Upper lobe of left lung (tissue), 6 donors: ENCODE measurements around the gene MKLN1. TPM values are rescaled to one million over a fixed set of nuclear protein-coding genes. Genes with fewer than 3 reads are reported as not detected.

Experiments
- ATAC-seq, 2 donors: fragments of 200-7000 bp; cut with Tn5 transposase; one replicate each; pipeline ENCODE4 v1.9.1; 2022; ENCODE audit warnings: mild to moderate bottlenecking in 2 of 2, moderate library complexity in 2 of 2; ENCODE audit not compliant: low FRiP score in 2 of 2
- DNase-seq, 2 donors: peaks; one replicate each; pipeline ENCODE4 v3.0.0-alpha.2; 2019 to 2020
- H3K27ac ChIP-seq, 4 donors: fragments of 200-600 bp; sonication (generic); one replicate each; pipeline ENCODE4 v1.5.1; 2016 to 2019
- H3K27me3 ChIP-seq, 4 donors: fragments of 200-600 bp; sonication (generic); one replicate each; pipeline ENCODE4 v1.5.1; 2017 to 2019
- H3K36me3 ChIP-seq, 4 donors: fragments of 200-600 bp; sonication (generic); one replicate each; pipeline ENCODE4 v1.5.1; 2016 to 2019
- H3K4me1 ChIP-seq, 4 donors: fragments of 200-600 bp; sonication (generic); one replicate each; pipeline ENCODE4 v1.5.1; 2018 to 2019
- H3K4me3 ChIP-seq, 4 donors: fragments of 200-600 bp; sonication (generic); one replicate each; pipeline ENCODE4 v1.5.1; 2017 to 2019; ENCODE audit warnings: mild to moderate bottlenecking in 2 of 4, moderate library complexity in 1 of 4
- H3K9me3 ChIP-seq, 4 donors: fragments of 200-600 bp; sonication (generic); one replicate each; pipeline ENCODE4 v1.5.1; 2018 to 2019
- CTCF ChIP-seq, 6 experiments: fragments of 450-650 bp in 4 of 6; fragments of 200-600 bp in 2 of 6; sonication (generic) in 2 of 6; IDR thresholded peaks; one replicate each; pipeline ENCODE4 v1.5.1; 2016 to 2019; ENCODE audit warnings: antibody characterized with exemption in 6 of 6
- EP300 ChIP-seq, 4 donors: sonication (generic); formaldehyde crosslinking; IDR thresholded peaks; one replicate each; pipeline ENCODE4 v1.5.1; 2017; ENCODE audit warnings: antibody characterized with exemption in 4 of 4, control low read depth in 2 of 4
- POLR2A ChIP-seq, 4 donors: fragments of 450-650 bp; IDR thresholded peaks; one replicate each; pipeline ENCODE4 v1.5.1; 2016 to 2017; ENCODE audit warnings: antibody characterized with exemption in 4 of 4, mild to moderate bottlenecking in 2 of 4
- POLR2AphosphoS5 ChIP-seq, 2 donors: sonication (generic); formaldehyde crosslinking; IDR thresholded peaks; one replicate each; pipeline ENCODE4 v1.5.1; 2017; ENCODE audit warnings: antibody characterized with exemption in 2 of 2
- WGBS, 2 donors: methylation state at CpG; one replicate each; pipeline ENCODE4 v1.1.5; 2017 to 2018; 5-methylcytosine and 5-hydroxymethylcytosine counted together
- total RNA-seq, 6 donors: library from RNA; depleted of rRNA in 4 of 6; stranded (reverse); fragments of >200 nt in 4 of 6; gene quantifications; one replicate each; pipeline versions ENCODE4 v1.1.0 to v1.2.1, GENCODE V29; 2016 to 2021
- donor health status: DM: no; HTN: no; CAD: no; lungs with moderate emphysema.
- donor health status: DM: no; HTN: yes; CAD: no; lungs with severe emphysema.

The MKLN1 gene
- total RNA-seq, 6 donors from 2014 or later, result 36.7 to 105 (median 44.5) TPM

- H3K4me3 ChIP-seq, result peak overlapping the region; percentile 78 to 88 (median 82)
- peak in 1 of 2 donors; percentile 54 for DNase-seq
- H3K36me3 ChIP-seq, result no peaks in the 10 kb centered on the region
- peaks cover 19 to 32% (median 22%) of the 10 kb centered on the region in 4 donors for H3K4me1 ChIP-seq
- H3K9me3 ChIP-seq, result no peaks in the 10 kb centered on the region
- TF ChIP-seq POLR2AphosphoS5 (IDR thresholded peaks at IDR 0.05) (peak; percentile 26 to 52), EP300 (IDR thresholded peaks at IDR 0.05) (no peak), CTCF (IDR thresholded peaks at IDR 0.05) (no peak), POLR2A (IDR thresholded peaks at IDR 0.05) (no peak)
- H3K27me3 ChIP-seq, result no peaks in the 10 kb centered on the region
- WGBS, 2 donors, result 1% methylated on average over 14 of the region's 14 CpGs
- peak overlapping the region; percentile 96 to 100 (median 100) for H3K27ac ChIP-seq
- peak; percentile 49 to 69 for ATAC-seq
Observed at GRCh38 chr7:131327049-131327625, 539 bp upstream of the MKLN1 start.

GRCh38 chr7:131328377-131329175 is 900 bp downstream of the MKLN1 start:
- peaks cover 0 to 8% (median 0%) of the 10 kb centered on the region in 4 donors for H3K36me3 ChIP-seq
- no peak for ATAC-seq
- peak overlapping the region; percentile 78 to 88 (median 82) for H3K4me3 ChIP-seq
- H3K27me3 ChIP-seq, result no peaks in the 10 kb centered on the region
- no peak for DNase-seq
- peak overlapping the region; percentile 96 to 100 (median 100) for H3K27ac ChIP-seq
- H3K4me1 ChIP-seq, result peaks cover 19 to 32% (median 23%) of the 10 kb centered on the region in 4 donors
- no peak for TF ChIP-seq CTCF (IDR thresholded peaks at IDR 0.05)
- TF ChIP-seq POLR2A (IDR thresholded peaks at IDR 0.05), result no peak
- TF ChIP-seq EP300 (IDR thresholded peaks at IDR 0.05), result no peak
- TF ChIP-seq POLR2AphosphoS5 (IDR thresholded peaks at IDR 0.05), result no peak
- whole genome bisulfite sequencing, 2 donors, result 3 to 5% methylated on average over 20 of the region's 20 CpGs
- no peaks in the 10 kb centered on the region for H3K9me3 ChIP-seq

- ATAC-seq, result no peak
- Histone ChIP-seq H3K4me3 (peak overlapping the region in 3 of 4 donors; percentile 78 to 88 (median 81)), H3K27ac (peak overlapping the region; percentile 96 to 100 (median 100))
Observed at GRCh38 chr7:131329176-131329570, 1.5 kb downstream of the MKLN1 start.

GRCh38 chr7:131330299-131330698 is 2.6 kb downstream of the MKLN1 start:
- Histone ChIP-seq H3K9me3 (no peaks in the 10 kb centered on the region), H3K36me3 (peaks cover 0 to 8% (median 0%) of the 10 kb centered on the region in 4 donors), H3K4me1 (peaks cover 19 to 32% (median 23%) of the 10 kb centered on the region in 4 donors), H3K27ac (peak overlapping the region; percentile 96 to 100 (median 100)), H3K27me3 (no peaks in the 10 kb centered on the region), H3K4me3 (peak overlapping the region in 2 of 4 donors; percentile 81 to 88)
- DNase-seq, result no peak
- no peak for ATAC-seq
- 62 to 66% methylated on average over 4 of the region's 4 CpGs for WGBS, 2 donors
- TF ChIP-seq CTCF (IDR thresholded peaks at IDR 0.05) (no peak), POLR2A (IDR thresholded peaks at IDR 0.05) (no peak), EP300 (IDR thresholded peaks at IDR 0.05) (no peak), POLR2AphosphoS5 (IDR thresholded peaks at IDR 0.05) (no peak)

More at GRCh38 chr7:131329176-131329570, 1.5 kb downstream of the MKLN1 start:
- DNase-seq, result no peak
- Histone ChIP-seq H3K4me1 (peaks cover 19 to 32% (median 23%) of the 10 kb centered on the region in 4 donors), H3K27me3 (no peaks in the 10 kb centered on the region), H3K9me3 (no peaks in the 10 kb centered on the region), H3K36me3 (peaks cover 0 to 8% (median 0%) of the 10 kb centered on the region in 4 donors)
- 53% methylated on average over 1 of the region's 1 CpG; no CpG with 5 or more reads in 1 of the 2 donors for WGBS, 2 donors
- TF ChIP-seq EP300 (IDR thresholded peaks at IDR 0.05) (no peak), POLR2A (IDR thresholded peaks at IDR 0.05) (no peak), CTCF (IDR thresholded peaks at IDR 0.05) (no peak), POLR2AphosphoS5 (IDR thresholded peaks at IDR 0.05) (no peak)
